Measurements from ENCODE around the gene IGLON5. TPM values are rescaled to one million over a fixed set of nuclear protein-coding genes. Genes with fewer than 3 reads are reported as not detected.

IGLON5 gene
- polyA plus RNA-seq, 5 donors = 0.63 to 2.5 (median 2.1) TPM

Other genes starting within 250 kb of the IGLON5 start
- gene KLK13, start 246.6 kb upstream of the IGLON5 start, polyA plus RNA-seq (ENCODE audit: insufficient read depth in 1 of 5, insufficient read length in 5 of 5, low replicate concordance in 1 of 5) = under 1 TPM; 0.30 to 0.76 (median 0.38) TPM
- under 1 TPM in 4 of 5 donors, not detected in 1; 0.13 to 0.31 (median 0.23) TPM for gene KLK14, start 228.8 kb upstream of the IGLON5 start, polyA plus RNA-seq (ENCODE audit: insufficient read depth in 1 of 5, insufficient read length in 5 of 5, low replicate concordance in 1 of 5)
- 1 to 10 TPM; 1.7 to 4.4 (median 2.2) TPM for gene CTU1, start 203.2 kb upstream of the IGLON5 start, polyA plus RNA-seq (ENCODE audit: insufficient read depth in 1 of 5, insufficient read length in 5 of 5, low replicate concordance in 1 of 5)
- gene SIGLEC9, start 186.7 kb upstream of the IGLON5 start, polyA plus RNA-seq (ENCODE audit: insufficient read depth in 1 of 5, insufficient read length in 5 of 5, low replicate concordance in 1 of 5) = 1 to 10 TPM in 2 of 5 donors, under 1 TPM in 3; 0.64 to 1.3 (median 0.84) TPM
- under 1 TPM; 0.54 to 0.82 (median 0.66) TPM for gene SIGLEC7, start 169.3 kb upstream of the IGLON5 start, polyA plus RNA-seq (ENCODE audit: insufficient read depth in 1 of 5, insufficient read length in 5 of 5, low replicate concordance in 1 of 5)
- 1 to 10 TPM; 2.5 to 4.2 (median 3.5) TPM for gene CD33, start 86.6 kb upstream of the IGLON5 start, polyA plus RNA-seq (ENCODE audit: insufficient read depth in 1 of 5, insufficient read length in 5 of 5, low replicate concordance in 1 of 5)
- not detected for gene SIGLECL1, start 60.6 kb upstream of the IGLON5 start, polyA plus RNA-seq (ENCODE audit: insufficient read depth in 1 of 5, insufficient read length in 5 of 5, low replicate concordance in 1 of 5)
- gene VSIG10L, start 30.5 kb downstream of the IGLON5 start, polyA plus RNA-seq (ENCODE audit: insufficient read depth in 1 of 5, insufficient read length in 5 of 5, low replicate concordance in 1 of 5) = 1 to 10 TPM; 3.2 to 5.3 (median 3.8) TPM
- gene ETFB, start 54.7 kb downstream of the IGLON5 start, polyA plus RNA-seq (ENCODE audit: insufficient read depth in 1 of 5, insufficient read length in 5 of 5, low replicate concordance in 1 of 5) = 10 to 100 TPM; 37.7 to 56.2 (median 43.0) TPM
- gene CLDND2, start 57.4 kb downstream of the IGLON5 start, polyA plus RNA-seq (ENCODE audit: insufficient read depth in 1 of 5, insufficient read length in 5 of 5, low replicate concordance in 1 of 5) = 1 to 10 TPM in 4 of 5 donors, under 1 TPM in 1; 0.83 to 2.2 (median 1.6) TPM
- 1 to 10 TPM; 3.2 to 8.0 (median 5.7) TPM for gene NKG7, start 61.0 kb downstream of the IGLON5 start, polyA plus RNA-seq (ENCODE audit: insufficient read depth in 1 of 5, insufficient read length in 5 of 5, low replicate concordance in 1 of 5)
- gene LIM2, start 76.3 kb downstream of the IGLON5 start, polyA plus RNA-seq (ENCODE audit: insufficient read depth in 1 of 5, insufficient read length in 5 of 5, low replicate concordance in 1 of 5) = not detected
- gene C19orf84, start 78.9 kb downstream of the IGLON5 start, polyA plus RNA-seq (ENCODE audit: insufficient read depth in 1 of 5, insufficient read length in 5 of 5, low replicate concordance in 1 of 5) = under 1 TPM; 0.12 to 0.28 (median 0.23) TPM
- 1 to 10 TPM in 4 of 5 donors, under 1 TPM in 1; 0.91 to 1.7 (median 1.4) TPM for gene SIGLEC10, start 106.0 kb downstream of the IGLON5 start, polyA plus RNA-seq (ENCODE audit: insufficient read depth in 1 of 5, insufficient read length in 5 of 5, low replicate concordance in 1 of 5)
- under 1 TPM in 2 of 5 donors, not detected in 3; 0.05 to 0.06 TPM for gene SIGLEC8, start 146.8 kb downstream of the IGLON5 start, polyA plus RNA-seq (ENCODE audit: insufficient read depth in 1 of 5, insufficient read length in 5 of 5, low replicate concordance in 1 of 5)
- gene CEACAM18, start 166.9 kb downstream of the IGLON5 start, polyA plus RNA-seq (ENCODE audit: insufficient read depth in 1 of 5, insufficient read length in 5 of 5, low replicate concordance in 1 of 5) = not detected
- under 1 TPM in 2 of 5 donors, not detected in 3; 0.28 to 0.49 TPM for gene SIGLEC12, start 190.2 kb downstream of the IGLON5 start, polyA plus RNA-seq (ENCODE audit: insufficient read depth in 1 of 5, insufficient read length in 5 of 5, low replicate concordance in 1 of 5)
- under 1 TPM in 4 of 5 donors, not detected in 1; 0.13 to 0.32 (median 0.23) TPM for gene SIGLEC6, start 220.0 kb downstream of the IGLON5 start, polyA plus RNA-seq (ENCODE audit: insufficient read depth in 1 of 5, insufficient read length in 5 of 5, low replicate concordance in 1 of 5)